Stimulated activated CD4-positive, alpha-beta T cell treated with anti-CD3 and anti-CD28 coated beads, Interleukin-4, amount 100 ng/mL, for 4 hours (primary cell): Measurements from ENCODE around the gene ERGIC1.

ENCODE experiments used
- DNase-seq, 2 experiments: peaks; one replicate each; pipeline ENCODE4 v3.0.0-alpha.2; 2020

Gene ERGIC1

DNA sequence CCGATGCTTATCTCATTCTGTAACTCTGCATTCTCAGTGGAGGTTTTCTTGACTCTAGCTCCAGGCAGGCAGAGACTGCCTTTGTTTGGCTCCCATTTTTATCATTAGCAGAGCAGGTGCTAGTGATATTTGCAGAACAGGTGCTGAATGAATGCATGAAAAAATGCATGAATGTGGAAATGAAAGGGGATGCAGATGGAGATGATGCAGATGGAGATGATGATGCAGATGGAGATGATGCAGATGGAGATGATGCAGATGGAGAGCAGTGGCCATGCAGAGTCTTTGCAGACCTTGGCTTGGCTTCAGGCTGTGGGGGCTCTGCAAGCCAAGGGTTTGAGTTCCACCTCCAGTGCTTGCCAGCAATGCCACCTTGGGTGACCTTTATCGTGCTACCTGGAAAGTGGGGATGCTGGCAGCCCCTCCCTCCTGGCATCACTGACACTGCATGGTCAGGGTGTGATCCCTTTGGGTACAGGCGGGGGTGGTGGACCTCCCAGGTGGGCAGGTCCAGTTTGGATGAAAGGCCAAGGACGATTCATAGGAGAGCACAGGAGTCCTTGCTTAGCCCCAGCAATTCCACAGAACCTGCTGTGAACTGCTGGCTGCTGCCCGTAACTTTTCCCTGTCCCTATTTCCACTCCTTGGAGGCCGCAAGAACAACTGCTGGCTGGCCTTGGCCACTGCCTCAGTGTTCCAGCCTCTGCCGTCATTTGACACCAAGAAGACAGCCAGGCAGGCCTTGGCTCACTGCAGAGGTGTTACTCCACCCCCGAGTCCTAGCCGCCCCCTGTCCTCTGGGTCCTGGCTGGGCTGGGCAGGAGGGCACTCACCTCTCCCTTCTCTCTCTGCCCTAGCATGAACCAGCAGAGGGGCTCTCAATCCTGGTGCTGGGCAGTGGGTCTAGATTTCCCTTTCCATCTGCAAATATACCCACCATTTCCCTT lies 33.0 kb downstream of the ERGIC1 start:
- no peak for DNase-seq

DNA sequence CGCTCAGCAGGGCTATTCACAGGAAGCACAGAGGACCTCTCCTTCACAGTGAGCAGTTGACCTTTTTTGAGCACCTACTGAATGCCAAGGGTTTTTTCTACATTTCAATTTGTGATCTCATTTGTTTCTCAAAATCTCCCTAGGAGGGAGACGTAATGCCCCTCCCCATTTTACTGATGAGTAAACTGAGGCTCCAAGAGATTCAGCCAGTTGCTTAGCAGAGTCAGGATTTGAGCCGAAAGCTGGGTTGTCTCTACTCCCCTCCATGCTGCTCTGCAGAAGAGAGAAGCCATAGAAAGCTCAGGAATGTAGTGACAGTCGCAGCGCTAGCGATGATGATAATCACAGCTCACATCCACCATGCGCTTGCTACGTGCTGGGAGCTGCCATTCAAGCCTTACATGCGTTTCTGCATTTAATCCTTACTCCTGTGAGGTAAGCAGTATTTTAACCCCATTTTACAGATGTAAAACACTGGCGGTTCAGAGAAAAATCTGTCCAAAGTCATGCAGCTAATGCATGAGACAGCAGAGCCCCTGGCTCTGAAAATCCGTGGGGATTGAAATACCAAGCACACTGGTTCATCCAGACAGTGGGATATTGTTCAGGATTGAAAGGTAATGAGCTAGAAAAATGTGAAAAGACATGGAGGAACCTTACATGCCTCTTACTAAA lies 33.8 kb downstream of the ERGIC1 start:
- DNase-seq: no peak

DNA sequence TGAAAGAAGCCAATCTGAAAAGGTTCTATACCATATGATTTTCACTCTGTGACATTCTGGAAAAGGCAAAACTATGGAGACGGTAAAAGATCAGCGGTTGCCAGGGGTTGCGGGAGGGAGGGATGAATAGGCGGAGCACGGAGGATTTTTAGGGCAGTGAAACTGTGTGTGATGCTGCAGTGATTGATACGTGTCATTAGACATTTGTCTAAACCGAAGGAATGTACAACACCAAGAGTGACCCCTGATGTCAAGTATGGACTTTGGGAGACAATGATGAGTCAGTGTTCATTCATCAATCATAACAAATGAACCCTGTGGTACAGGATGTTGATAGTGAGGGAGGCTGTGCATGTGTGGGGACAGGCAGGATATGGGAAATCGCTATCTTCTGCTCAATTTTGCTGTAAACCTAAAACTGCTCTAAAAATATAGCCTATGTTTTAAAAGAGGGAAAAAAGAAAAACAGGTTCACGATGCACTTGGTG lies 34.4 kb downstream of the ERGIC1 start:
- DNase-seq: no peak

DNA sequence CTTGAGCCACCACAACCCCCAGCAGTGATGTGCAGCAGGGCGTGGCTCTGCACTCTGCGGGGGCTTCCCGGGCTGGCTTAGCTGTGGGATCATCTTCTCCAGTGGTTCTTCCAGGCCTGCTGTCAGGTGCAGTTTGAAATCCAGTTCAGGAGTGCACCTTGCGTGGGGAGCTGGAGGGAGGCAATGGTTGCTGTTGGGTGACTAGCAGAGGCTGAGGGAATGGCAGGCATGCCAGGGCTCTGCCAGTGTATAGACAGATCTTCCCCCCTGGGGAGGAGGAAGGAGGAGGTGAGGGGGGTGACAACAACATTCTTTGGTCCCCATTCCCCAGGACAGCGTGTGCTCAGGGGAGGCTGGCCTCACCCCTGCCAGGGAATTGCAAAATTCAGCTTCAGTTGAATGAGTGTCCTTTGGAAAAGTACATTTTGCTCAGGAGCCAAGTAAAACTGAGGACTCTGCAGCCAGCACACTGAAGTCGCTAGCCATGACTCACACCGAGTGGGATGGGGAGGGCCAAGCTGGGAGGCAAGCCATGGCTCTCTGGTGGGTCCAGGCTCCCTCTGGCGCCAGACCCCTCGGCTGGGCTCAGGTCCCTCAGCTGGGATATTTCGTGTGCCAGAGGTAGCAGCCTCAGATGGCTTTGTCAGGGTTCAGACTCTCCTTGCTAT lies 35.0 kb downstream of the ERGIC1 start:
- DNase-seq: no peak

DNA sequence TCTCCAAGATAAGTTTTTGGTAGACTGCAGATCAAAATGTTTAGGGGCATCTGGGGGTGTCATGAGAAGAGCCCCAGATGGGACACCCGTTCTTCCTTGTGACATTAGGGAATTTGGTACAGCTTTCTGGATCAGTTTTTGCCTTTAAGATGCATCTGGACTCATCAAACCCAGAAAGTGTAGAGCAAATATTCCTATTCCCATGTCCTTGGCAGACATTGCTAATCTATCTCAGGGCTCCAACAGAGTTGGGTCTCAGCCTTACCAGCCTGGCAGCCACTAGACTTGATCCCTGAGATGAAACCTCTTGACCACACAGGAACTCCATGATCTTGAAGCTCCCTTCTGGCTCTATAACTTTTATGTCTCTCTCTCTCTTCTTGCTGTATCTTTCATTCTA lies 35.6 kb downstream of the ERGIC1 start:
- DNase-seq: no peak

DNA sequence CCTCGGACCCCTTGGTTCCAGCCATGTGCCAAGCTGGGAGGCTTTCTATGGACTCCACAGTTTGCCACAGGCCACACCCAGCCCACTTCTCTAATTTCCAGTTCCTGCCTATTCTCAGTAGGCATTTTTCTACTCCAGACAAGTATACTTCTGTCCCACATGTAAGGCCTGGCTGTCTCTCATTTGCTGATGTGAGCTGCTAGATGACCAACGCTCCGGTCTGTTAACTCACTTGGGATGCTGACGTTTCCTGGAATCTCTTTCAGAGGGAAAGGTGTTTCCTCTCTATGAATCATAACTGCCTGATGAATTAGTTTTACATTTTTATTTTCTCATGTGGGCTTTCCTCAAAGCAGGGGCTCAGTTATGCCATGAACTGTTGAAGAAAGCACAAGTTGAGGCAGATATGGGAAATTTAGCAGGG lies 36.3 kb downstream of the ERGIC1 start:
- no peak for DNase-seq

DNA sequence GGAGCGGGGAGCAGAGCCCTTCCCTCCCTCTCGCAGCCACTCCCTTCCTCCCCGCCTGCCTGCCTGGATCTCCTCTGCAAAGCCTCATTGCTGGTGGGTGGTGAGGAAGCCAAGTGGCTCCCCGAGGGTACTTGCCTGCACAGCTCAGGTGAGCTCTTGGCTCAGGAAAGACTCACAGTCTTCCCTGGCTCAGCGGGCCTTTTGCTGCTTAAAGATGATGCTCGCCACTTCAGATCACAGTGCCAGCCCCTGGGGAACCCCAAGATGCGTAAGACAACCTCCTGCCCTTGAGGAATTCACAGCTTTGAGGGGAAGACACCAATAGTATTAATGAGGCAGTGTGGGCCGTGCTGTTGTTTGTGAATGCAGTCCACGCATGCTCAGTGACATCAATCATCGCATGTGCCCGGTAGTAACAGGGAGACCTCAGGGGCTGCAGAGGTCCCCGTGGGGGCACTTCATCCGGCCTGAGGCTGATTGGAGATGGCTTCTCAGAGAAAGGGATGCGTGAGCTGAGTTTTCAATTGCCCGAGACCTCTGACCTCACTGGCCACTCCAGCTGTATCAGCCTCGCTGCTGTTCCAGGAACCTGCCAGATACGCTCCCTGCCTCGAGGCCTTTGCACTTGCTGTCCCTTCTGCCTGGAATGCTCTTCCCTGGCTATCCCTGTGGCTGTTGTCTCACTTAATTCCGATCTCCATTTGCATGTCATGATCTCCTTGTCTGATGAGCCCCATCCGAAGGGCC lies 36.8 kb downstream of the ERGIC1 start:
- DNase-seq: no peak

DNA sequence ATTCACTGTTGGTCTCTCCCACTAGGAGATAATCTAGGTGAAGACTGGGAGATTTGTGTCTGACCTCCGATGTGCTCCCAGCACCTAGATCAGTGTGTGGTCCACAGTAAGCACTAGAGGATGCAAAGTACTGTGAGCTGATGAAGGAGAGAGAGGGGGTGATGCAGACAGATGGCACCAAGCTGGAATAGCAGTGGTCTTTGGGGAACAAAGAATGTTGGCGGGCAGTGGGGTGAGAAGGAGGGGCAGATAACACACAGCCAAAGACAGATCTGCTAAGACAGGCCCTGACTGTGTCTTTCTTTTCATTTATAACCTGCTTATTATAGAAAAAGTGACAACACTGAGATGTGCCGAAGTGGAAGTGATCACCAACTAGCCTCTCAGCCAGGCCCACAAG lies 37.5 kb downstream of the ERGIC1 start:
- no peak for DNase-seq

DNA sequence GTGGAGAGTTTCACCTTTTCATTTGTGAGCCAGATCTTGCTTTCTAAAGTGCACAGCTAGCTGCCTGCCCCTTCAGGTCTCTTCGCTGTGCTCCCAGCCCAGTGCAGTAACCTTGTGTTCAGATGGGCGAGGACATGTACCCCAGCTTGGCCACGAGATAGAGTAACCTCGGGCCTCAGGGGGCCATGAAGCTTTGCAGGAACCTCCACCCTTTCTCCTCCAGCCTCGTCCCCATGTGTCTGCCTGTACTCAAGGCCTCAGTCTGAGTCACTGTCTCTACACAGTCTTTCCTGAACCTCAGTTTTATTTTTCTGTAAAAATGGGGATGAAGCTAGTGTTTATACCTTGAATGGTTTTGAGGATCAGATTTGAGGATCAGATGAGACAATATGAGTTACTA lies 37.9 kb downstream of the ERGIC1 start:
- DNase-seq: no peak

DNA sequence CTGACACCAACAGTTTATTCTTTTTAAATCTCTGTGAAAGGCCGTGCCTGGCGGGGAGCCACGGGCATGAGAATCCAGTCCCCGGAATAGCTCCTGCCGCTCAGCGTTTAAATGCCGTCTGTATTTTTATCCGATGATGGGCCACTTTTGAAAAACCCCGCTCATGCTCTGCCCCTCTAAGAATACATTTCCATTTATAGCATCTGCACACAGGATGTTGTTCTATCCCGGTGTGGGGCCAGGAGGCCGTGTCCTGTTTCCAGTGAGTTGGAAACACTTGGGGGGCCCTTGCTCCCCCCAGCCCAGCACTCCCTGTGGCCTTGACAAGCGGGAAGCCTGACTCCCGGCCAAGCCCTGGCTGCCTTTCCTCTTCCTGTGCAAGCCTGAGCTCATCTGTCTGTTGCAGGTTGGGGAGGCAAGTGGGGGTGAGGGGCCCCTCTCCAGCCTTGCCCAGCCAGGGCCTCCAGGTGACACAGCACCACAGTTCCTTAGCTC lies 39.0 kb downstream of the ERGIC1 start:
- no peak for DNase-seq

DNA sequence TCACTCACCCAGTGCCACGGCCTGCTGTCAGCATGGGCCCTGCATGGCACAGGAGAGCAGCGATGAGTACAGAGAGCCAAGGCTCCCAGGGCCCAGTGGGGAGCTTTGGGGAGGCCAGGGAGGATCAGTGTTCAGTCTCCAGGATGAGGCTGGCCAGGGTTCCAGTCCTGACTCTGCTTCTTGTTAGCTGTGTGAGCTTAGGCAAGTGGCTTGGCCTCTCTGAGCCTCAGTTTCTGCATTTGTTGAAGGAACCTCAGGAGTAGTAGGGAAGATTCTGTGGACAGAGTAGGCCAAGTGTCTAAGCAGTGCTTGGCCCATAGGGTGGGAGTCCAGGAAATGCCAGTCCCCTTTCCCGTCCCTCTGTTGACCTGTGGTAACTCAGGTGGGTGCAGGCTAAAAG lies 39.5 kb downstream of the ERGIC1 start:
- no peak for DNase-seq

DNA sequence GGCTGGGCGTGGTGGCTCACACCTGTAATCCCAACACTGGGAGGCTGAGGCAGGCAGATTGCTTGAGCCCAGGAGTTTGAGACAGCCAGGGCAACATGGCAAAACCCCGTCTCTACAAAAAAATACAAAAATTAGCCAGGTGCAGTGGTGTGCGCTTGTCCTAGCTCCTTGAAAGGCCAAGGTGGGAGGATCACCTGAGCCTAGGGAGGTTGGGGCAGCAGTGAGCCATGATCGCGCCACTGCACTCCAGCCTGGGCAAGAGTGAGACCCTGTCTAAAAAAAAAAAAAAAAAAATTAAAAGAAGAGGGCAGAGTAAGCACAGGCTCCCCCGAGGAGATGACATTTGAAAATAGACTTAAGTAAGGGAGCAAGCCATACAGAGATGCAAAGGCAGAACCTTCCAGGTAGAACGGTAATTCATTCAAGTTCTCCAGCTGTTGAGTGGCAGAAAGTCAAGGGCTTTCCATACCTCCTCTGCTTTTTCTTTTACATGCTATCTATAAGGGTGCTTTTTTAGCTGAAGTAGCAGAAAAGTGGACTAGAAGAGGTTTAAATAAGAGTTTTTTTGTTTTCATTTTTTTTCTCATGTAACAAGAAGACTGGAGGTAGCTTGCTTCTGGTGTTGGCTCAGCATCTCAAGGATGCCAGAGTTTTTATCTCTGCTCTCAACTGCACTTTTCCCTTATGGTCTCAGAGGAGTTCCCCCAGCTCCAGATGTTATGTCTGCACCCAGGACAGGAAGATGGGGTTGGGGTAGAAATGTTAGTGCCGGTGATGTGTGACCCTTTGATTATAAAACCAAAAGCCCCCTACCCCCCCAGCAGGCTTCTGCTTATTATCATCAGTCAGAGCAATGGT lies 40.8 kb downstream of the ERGIC1 start:
- no peak for DNase-seq

DNA sequence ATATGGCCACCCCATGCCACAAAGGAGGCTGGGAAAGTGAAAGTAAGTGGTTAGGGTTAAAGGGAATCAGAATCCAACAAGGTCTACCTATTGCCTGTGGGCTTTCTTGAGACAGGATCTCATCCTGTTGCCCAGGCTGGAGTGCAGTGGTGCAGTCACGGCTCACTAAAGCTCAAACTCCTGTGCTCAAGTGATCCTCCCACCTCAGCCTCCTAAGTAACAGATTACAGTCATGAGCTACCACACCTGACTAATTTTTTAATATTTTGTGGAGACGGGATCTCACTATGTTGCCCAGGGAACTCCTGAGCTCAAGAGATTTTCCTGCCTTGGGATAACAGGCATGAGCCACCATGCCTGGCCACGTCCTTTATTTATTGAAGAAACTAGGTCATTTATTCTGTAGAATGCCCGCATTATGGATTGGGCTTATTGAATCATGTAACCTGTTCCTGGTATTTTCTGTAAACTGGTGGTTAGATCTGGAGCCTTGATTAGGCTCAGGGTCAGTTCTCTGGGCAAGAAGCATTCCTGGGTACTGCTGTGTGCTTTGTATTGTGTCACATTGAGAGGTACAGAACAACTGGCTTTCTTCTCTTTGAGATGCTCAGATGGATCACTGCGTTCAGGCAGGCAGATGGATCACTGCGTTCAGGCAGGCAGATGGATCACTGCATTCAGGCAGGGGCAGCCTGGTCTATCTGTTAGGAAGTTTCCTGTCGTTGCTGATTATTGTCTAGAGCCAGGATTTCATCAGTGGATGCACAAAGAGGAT lies 41.6 kb downstream of the ERGIC1 start:
- no peak for DNase-seq

DNA sequence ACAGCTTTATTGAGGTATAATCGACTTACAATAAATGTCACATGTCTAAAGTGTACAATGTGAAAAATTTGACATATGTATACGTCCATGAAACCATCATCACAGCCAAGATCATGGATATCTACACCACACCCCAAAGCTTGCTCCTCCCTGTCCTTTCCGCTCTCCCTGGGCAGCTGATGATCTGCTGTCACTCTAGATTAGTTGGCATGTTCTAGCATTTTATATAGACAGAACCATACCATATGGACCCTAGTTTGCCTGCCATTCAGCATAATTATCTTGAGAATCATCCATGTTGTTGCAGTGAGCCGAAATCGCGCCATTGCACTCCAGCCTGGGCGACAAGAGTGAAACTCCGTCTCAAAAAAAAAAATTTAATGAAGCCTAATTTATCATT lies 42.5 kb downstream of the ERGIC1 start:
- no peak for DNase-seq

DNA sequence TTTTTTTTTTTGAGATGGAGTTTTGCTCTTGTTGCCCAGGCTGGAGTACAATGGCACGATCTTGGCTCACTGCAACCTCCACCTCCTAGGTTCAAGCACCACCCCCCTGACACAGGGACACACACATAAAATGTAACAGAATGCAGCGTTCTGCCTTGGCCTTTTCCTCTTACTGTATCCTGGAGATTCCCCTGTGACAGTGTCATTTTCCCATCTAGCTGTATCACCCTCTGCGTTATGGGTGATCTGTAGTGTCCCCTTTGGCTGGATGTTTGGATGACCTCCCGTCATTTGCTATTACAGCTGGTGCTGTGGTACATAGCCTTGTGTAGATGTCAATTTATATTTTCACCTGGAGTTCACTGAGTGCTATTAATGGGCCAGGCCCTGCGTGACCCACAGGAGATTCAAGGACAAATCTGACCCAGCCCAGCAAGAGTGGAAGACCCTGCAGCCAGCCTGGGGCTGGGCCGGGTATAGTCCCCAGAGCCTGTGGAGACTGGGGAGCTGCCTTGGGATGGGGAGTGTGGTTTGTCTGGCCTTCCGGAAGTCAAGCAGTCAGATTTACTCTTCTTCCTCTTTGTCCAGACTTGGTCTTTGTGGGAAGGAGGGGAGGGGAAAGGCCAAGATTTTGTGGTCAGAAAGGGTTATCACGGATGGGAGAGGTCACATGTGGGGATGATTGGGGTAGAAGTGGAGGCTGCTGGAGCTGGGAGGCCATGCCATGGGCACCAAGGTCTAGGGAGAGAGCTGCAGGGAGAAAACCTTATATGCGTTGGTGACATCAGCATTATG lies 43.6 kb downstream of the ERGIC1 start:
- no peak for DNase-seq

DNA sequence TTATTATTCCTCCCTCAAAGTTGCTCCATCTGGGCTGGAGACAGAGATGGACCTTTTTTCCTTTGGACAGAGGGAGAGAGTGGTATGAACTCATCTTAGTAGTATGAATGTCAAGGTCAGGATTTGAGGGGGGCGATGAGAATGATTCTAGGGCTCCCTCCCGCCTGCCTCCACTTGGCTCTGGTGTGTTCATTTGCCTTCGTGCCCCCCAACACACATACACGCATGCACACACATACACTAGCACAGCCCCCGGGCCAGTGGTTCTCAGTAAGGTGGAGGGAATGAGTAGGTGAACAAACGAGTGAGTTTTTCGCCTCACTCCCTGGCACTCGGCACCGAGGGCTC lies 44.5 kb downstream of the ERGIC1 start:
- no peak for DNase-seq

DNA sequence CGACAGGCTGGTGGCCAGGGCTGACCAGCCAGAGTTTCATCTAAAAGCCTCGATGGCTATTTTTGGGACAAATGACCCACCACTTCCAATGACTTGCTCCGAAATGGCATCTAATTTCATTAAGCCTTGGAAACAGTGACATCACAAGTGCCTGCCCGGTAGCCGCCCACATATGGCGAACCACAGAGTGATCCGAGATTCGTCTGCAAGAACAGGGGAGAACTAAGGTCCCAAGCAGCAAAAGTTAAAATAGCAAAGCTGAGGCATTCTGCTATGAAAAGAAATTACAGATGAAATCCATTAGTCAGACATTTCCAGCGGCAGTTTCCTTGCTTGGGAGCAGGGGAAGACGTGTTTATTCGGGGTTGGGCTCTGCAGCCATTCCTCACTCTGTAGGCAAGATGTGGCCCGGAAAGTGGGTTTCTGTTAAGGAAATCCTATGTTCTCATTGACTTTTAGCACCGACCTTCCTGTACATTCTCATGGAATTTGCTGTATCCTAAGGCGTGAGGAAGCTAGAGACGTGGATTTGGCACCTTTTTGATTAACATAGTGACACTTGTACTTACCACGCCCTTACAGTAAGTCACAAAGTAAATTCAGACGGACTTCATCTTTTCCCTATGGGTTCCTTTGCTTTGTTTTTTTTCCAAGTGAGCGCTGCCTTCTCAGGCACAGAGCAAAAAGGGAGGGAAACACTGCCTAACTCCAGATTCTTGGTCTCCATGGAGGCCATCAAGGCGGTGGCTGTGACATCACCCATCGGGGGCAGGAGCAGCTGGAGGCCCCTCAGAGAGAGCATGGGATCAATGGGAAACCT lies 45.1 kb downstream of the ERGIC1 start:
- no peak for DNase-seq

DNA sequence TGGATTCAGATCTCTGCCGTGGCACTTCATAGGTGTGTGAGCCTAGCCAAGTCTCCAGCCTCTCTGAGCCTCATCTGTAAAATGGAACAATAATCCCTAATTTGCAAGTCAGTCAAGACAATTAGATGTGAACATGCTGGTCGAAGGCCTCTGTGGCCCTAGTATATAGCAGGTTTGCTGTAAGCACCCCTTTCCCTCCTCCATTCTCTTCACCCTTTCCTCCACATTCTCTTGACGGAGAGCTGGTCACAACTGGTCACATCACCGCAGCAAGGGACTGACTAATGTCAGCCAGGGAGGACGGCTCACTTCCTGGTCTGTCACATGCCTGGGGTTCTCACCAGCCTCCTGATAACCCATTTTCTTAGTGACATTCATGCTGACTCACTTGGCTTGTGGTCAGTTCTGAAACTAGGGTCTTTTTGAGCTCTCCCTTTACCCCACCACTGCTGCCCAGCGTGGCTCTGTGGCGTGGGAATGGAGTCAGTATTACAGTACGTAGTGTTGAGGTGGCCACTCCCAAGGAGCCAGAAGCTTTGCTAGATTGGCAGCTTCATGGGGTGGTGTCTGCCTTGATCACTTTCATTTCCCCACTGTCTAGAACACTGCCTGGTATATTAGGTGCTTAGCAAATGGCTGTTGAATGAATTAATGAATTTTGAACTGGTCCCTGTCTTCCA lies 47.8 kb downstream of the ERGIC1 start:
- no peak for DNase-seq

DNA sequence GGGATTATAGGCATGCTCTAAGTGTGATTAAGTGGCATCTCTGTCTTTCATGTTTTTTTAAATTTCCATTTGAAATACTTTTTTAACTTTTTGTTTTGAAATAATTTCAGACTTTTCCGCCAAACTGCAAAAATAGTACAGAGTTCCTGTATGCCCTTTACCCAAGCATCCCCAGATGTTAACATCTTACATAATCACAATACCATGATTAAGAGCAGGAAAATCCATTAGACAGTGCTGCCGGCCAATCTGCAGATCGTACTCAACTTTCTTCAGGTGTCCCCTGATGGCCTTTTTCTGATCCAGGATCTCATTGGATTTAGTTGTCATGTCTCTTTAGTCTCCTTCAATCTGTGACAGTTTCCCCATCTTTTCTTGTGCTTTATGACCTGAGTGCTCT lies 49.0 kb downstream of the ERGIC1 start:
- no peak for DNase-seq
